HepG2 (cell line): ENCODE results near the gene KRTCAP2. TPM values are rescaled to one million over a fixed set of nuclear protein-coding genes. Genes with fewer than 3 reads are reported as not detected.

Experiments
- ARID2 ChIP-seq: sonication (generic); formaldehyde crosslinking; IDR thresholded peaks from 2 replicates; pipeline ENCODE4 v1.8.1; 2022; ENCODE audit warnings: mild to moderate bottlenecking, missing genetic modification reagents, borderline replicate concordance
- ARID3A ChIP-seq: IDR thresholded peaks from 2 replicates; pipeline ENCODE4 v1.6.1; 2012; ENCODE audit warnings: low read depth, low read length, improper control_type of control experiment
- CBX2 ChIP-seq, 2 experiments: fragments of 200-600 bp in 1 of 2; sonication (generic); formaldehyde crosslinking in 1 of 2; IDR thresholded peaks; 2 replicates each; pipeline versions ENCODE4 v1.7.0 to v1.8.1; 2018 to 2022; ENCODE audit warnings: low read depth in 2 of 2, low read length in 1 of 2, mild to moderate bottlenecking in 1 of 2, missing genetic modification reagents in 1 of 2
- ETV6 ChIP-seq: sonication (generic); formaldehyde crosslinking; conservative IDR thresholded peaks from 2 replicates; pipeline ENCODE4 v1.4.0; 2020; ENCODE audit warnings: missing genetic modification reagents
- MEIS1 ChIP-seq: sonication (generic); formaldehyde crosslinking; IDR thresholded peaks from 2 replicates; pipeline ENCODE4 v1.9.0; 2021; ENCODE audit warnings: mild to moderate bottlenecking, missing genetic modification reagents, moderate library complexity, borderline replicate concordance
- MXD3 ChIP-seq: IDR thresholded peaks from 2 replicates; pipeline ENCODE4 v1.6.1; 2016; ENCODE audit warnings: mild to moderate bottlenecking, missing biosample characterization, missing genetic modification reagents
- NR2C2 ChIP-seq: sonication (generic); formaldehyde crosslinking; IDR thresholded peaks from 2 replicates; pipeline ENCODE4 v1.4.0; 2020; ENCODE audit warnings: missing genetic modification reagents, mild to moderate bottlenecking, moderate library complexity, borderline replicate concordance
- SP2 ChIP-seq: sonication (generic); formaldehyde crosslinking; IDR thresholded peaks from 2 replicates; pipeline ENCODE4 v1.5.1; 2020; ENCODE audit warnings: mild to moderate bottlenecking, missing genetic modification reagents
- SP4 ChIP-seq: sonication (generic); formaldehyde crosslinking; IDR thresholded peaks from 2 replicates; pipeline ENCODE4 v1.8.1; 2023; ENCODE audit warnings: mild to moderate bottlenecking, missing genetic modification reagents
- TFDP1 ChIP-seq: IDR thresholded peaks from 2 replicates; pipeline ENCODE4 v1.6.1; 2016; ENCODE audit warnings: missing compliant biosample characterization, missing genetic modification reagents, borderline replicate concordance
- THAP9 ChIP-seq: sonication (generic); formaldehyde crosslinking; IDR thresholded peaks from 2 replicates; pipeline ENCODE4; 2020; ENCODE audit warnings: missing genetic modification reagents, mild to moderate bottlenecking, borderline replicate concordance
- YEATS4 ChIP-seq: sonication (generic); formaldehyde crosslinking; IDR thresholded peaks from 2 replicates; pipeline ENCODE4 v1.4.0; 2020; ENCODE audit warnings: missing genetic modification reagents, borderline replicate concordance
- ZHX1 ChIP-seq: sonication (generic); formaldehyde crosslinking; IDR thresholded peaks from 2 replicates; pipeline ENCODE4 v1.8.1; 2022; ENCODE audit warnings: low read depth, mild to moderate bottlenecking, missing genetic modification reagents
- ZKSCAN5 ChIP-seq: sonication (generic); formaldehyde crosslinking; IDR thresholded peaks from 2 replicates; pipeline ENCODE4 v1.5.1; 2020; ENCODE audit warnings: mild to moderate bottlenecking, missing genetic modification reagents
- ZNF205 ChIP-seq: IDR thresholded peaks from 2 replicates; pipeline ENCODE4 v1.6.1; 2018; ENCODE audit warnings: missing biosample characterization, missing genetic modification reagents
- ZNF510 ChIP-seq: sonication (generic); formaldehyde crosslinking; IDR thresholded peaks from 2 replicates; pipeline ENCODE4 v1.4.0; 2020; ENCODE audit warnings: low read depth, mild to moderate bottlenecking, missing genetic modification reagents
- ZNF883 ChIP-seq: sonication (generic); formaldehyde crosslinking; IDR thresholded peaks from 2 replicates; pipeline ENCODE4 v1.5.1; 2020; ENCODE audit warnings: mild to moderate bottlenecking, missing genetic modification reagents; ENCODE audit errors: not compliant biosample characterization
- polyA plus RNA-seq, 8 experiments: library from polyadenylated mRNA; depleted of rRNA in 3 of 8; stranded (reverse) in 7 of 8; unstranded in 1 of 8; fragments of >200 nt; fragmentation: Illumina TruSeq in 4 of 8; extraction: Trizol in 4 of 8; gene quantifications; 2 replicates each; pipeline versions ENCODE4 v1.2.1 to v1.2.3, GENCODE V29; 2011 to 2016; ENCODE audit warnings: low read depth in 4 of 8, missing spikeins in 1 of 8, mixed read lengths in 1 of 8; ENCODE audit not compliant: insufficient read depth in 1 of 8
- total RNA-seq, 5 experiments: library from RNA; depleted of rRNA; stranded (reverse); fragments of >200 nt; fragmentation: Illumina TruSeq; extraction: Trizol; gene quantifications; 2 replicates each; pipeline ENCODE4 v1.2.3, GENCODE V29; 2016; ENCODE audit warnings: low read depth in 1 of 5

The KRTCAP2 gene
- total and polyA plus RNA-seq, 2 of the 13 experiments (the other 11 are each of a cell fraction or from before 2014, with no cell fraction given): 77.3 to 79.4 TPM

GRCh38 chr1:155172732-155173477, at the start of gene KRTCAP2 (continued):
- TF ChIP-seq ZHX1 (CRISPR knock-in tag): no peak; the same call in 1 of the 2 replicates
- TF ChIP-seq ZKSCAN5 (CRISPR knock-in tag): no peak
- peak; percentile 70; the same call in 1 of the 2 replicates for TF ChIP-seq TFDP1 (CRISPR knock-in tag)
- peak; percentile 81 for TF ChIP-seq NR2C2 (CRISPR knock-in tag)
- no peak for TF ChIP-seq ARID3A
- peak; percentile 76; the same call in 1 of the 2 replicates for TF ChIP-seq SP4
- no peak for TF ChIP-seq ETV6 (CRISPR knock-in tag)
- no peak for TF ChIP-seq ZNF510 (CRISPR knock-in tag)
- TF ChIP-seq CBX2 (IDR thresholded peaks at IDR 0.05; ENCODE audit: low read depth, low read length): no peak
- TF ChIP-seq CBX2 (CRISPR knock-in tag; IDR thresholded peaks at IDR 0.05; ENCODE audit: low read depth): no peak
- peak; percentile 91; the same call in 1 of the 2 replicates for TF ChIP-seq ZNF205 (CRISPR knock-in tag)
- TF ChIP-seq MEIS1 (CRISPR knock-in tag): no peak
- peak; percentile 30 for TF ChIP-seq ZNF883 (CRISPR knock-in tag)
- peak; percentile 88 for TF ChIP-seq MXD3 (CRISPR knock-in tag)
- TF ChIP-seq ARID2: no peak
- no peak; the same call in 1 of the 2 replicates for TF ChIP-seq SP2 (CRISPR knock-in tag)
- TF ChIP-seq THAP9 (CRISPR knock-in tag): peak; percentile 77; the same call in 1 of the 2 replicates
- TF ChIP-seq YEATS4 (CRISPR knock-in tag): no peak
